ENCODE measurements around the gene PRTFDC1.
"Not testable (repeated sequence)": the region's sequence is repeated elsewhere in the genome, so short reads cannot be mapped to it uniquely, and the experiment has no call there.

Gene PRTFDC1

GRCh38 chr10:24963521-24964041 is 11.2 kb upstream of the PRTFDC1 start:
- no peak for DNase-seq

- no peak for DNase-seq
Measured at GRCh38 chr10:24962995-24963394, 10.6 kb upstream of the PRTFDC1 start.

GRCh38 chr10:24961582-24961981 is 9.2 kb upstream of the PRTFDC1 start:
- DNase-seq, result no peak

- DNase-seq, result no peak
Measured at GRCh38 chr10:24959382-24959730, 7.0 kb upstream of the PRTFDC1 start.

GRCh38 chr10:24958721-24959381 is 6.4 kb upstream of the PRTFDC1 start:
- no peak for DNase-seq

GRCh38 chr10:24958091-24958720 is 5.8 kb upstream of the PRTFDC1 start:
- DNase-seq, result no peak

- DNase-seq, result not testable (repeated sequence)
Measured at GRCh38 chr10:24957624-24958051, 5.2 kb upstream of the PRTFDC1 start.

DNA sequence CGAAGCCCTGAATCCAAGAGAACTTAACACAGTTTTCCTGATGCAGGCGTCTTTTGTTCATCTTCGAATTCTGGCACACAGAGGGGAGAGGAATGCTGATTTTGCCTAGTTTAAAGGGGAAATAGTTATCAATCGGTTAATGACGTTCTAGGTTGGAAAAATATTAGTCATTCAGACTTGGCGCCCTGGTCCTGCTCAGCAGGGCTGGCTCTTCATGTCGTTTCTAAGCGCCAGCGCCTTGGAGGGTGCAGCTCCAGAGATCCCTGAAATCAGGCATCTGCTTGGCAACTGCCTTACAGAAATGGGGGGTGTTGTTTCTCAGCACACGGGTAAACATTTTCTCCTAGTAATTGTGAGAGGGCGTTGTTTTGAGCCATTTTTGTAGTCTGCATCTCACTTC is 1.3 kb upstream of the PRTFDC1 start:
- no peak for DNase-seq

DNA sequence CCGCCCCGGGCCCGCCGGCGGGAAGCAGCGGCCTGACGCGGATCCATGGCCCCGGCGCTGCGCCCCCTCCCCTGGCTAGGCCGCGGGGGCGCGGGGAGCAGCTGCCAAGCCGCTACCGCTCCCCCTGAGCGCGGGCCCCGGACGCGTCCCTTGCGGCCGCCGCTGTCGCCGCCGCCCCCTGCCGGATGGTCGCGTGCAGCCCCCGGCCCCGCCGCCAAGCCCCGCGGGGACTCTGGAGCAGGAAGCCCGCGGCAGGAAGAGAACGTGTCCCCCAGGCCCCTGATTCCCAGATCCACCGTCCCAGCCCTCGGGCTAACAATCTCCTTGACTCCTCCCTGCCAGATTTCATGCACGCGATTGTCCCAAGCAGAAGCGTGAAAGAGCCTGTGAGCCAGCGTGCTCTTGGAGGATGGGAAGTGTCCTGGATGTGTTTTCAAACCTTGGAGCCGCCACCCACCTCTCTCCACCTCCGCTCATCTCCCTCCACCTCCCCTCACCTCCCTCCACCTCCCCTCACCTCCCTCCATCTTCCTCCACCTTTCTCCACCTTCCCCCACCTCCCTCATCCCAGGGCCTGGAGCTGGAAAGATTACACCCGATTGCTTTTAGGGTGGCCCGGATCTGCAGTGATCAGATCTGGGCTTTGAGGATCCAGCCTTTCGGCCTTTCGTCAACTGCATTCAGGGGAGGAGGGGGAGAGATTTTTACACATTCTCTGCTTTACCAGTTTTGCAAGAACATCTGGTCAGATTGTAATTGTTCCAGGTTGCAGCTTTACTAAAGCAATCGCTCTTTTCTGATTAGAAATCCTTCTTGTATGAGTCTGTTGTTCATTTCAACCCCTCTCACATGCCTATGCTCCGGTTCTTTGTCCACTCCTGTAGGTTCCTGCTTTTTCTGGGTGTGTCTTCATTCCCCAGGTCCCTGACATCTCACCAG is 570 bp upstream of the PRTFDC1 start:
- peak; percentile 32 for DNase-seq

GRCh38 chr10:24951201-24952142 is 934 bp downstream of the PRTFDC1 start:
- no peak for DNase-seq

DNA sequence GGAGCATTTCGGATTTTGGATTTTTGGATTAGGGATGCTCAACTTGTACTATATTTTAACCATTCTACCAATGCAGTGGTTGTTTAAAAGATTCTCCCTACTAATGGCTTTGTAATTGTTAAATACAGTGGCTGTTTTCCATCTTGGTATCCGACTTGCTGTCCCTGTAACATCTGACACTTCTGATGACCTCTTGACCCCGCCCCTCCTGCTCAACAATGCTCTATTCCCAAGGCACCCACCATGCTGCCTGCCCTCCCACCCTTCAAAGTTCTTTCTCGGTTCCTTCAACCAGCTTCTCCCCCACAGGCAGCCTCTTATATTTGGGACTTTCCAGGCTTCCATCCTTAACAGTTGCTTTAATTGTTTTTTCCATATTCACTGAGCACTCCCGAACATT is 2.0 kb downstream of the PRTFDC1 start:
- no peak for DNase-seq

DNA sequence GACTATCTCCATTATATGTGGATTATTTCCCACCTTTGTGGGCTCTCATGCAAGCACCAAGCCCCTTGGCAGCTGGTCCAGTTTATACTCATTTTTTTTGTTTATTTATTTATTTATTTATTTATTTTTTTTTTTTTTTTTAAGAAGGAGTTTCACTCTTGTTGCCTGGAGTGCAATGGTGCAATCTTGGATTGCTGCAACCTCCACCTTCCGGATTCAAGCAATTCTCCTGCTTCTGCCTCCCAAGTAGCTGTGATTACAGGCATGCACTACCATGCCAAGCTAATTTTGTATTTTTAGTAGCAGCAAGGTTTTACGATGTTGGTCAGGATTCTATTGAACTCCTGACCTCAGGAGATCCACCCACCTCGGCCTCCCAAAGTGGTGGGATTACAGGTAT is 2.8 kb downstream of the PRTFDC1 start:
- DNase-seq, result no peak

GRCh38 chr10:24947304-24948097 is 4.9 kb downstream of the PRTFDC1 start:
- no peak for DNase-seq

- DNase-seq, result no peak
Measured at GRCh38 chr10:24944512-24945255, 7.7 kb downstream of the PRTFDC1 start.

GRCh38 chr10:24938525-24938924 is 13.9 kb downstream of the PRTFDC1 start:
- DNase-seq, result no peak

- DNase-seq, result no peak
Measured at GRCh38 chr10:24938076-24938475, 14.3 kb downstream of the PRTFDC1 start.

- DNase-seq, result no peak
Measured at GRCh38 chr10:24935504-24936292, 16.7 kb downstream of the PRTFDC1 start.

DNA sequence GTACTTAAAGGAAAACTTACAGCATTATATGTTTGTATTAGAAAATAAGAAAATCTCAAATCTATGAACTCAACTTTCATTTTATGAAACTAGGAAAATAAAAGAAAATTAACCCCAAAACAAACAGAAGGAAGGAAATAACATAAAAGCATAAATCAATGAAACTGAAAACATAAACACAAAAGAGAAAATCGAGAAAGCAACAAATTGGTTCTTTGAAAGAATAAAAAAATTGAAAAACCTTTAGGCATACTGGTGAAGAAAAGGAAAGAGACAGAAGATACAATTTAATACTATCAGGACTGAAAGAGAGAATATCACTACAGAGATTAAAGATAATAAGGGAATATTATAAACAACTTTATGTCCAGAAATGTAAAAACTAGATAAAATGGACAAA is 21.2 kb downstream of the PRTFDC1 start:
- DNase-seq, result no peak

GRCh38 chr10:24930427-24930826 is 22.0 kb downstream of the PRTFDC1 start:
- DNase-seq, result no peak

- no peak for DNase-seq
Measured at GRCh38 chr10:24929904-24930303, 22.5 kb downstream of the PRTFDC1 start.
